H1 (cell line): Measurements from ENCODE around the gene NUDT3. TPM values are rescaled to one million over a fixed set of nuclear protein-coding genes. Genes with fewer than 3 reads are reported as not detected.

ENCODE experiments used
- CTCF ChIA-PET: fragments of 300-600 bp; sonication (Branson Sonifier 250); formaldehyde crosslinking; loops from one replicate; lab custom pipeline; 2021; ENCODE audit not compliant: partially characterized antibody; lab: Charles Lee
- POLR2A ChIA-PET: fragments of 300-600 bp; sonication (Branson Sonifier 250); formaldehyde crosslinking; loops from one replicate; lab custom pipeline; 2021; ENCODE audit warnings: inconsistent platforms; ENCODE audit not compliant: partially characterized antibody; lab: Charles Lee
- DNase-seq, 2 experiments: peaks; one replicate each; pipeline versions ENCODE4 v3.0.0 to v3.0.0-alpha.2; 2010 to 2022; ENCODE audit warnings: low spot score in 2 of 2, low read depth in 1 of 2, mixed read lengths in 1 of 2
- FAIRE-seq: peaks from 2 replicates; lab custom pipeline; 2011; peaks lifted over from hg19 to GRCh38; lab: Jason Lieb, UNC
- H2AFZ ChIP-seq: 2 replicates; pipeline ENCODE4 v1.8.1; 2012; ENCODE audit warnings: low read length, inconsistent platforms
- H2AK5ac ChIP-seq: 2 replicates; pipeline ENCODE4 v1.6.1; 2013; ENCODE audit warnings: low read depth, low read length
- H2BK120ac ChIP-seq: replicated peaks from 2 replicates; pipeline ENCODE3; 2013; ENCODE audit warnings: low read depth, low read length, inconsistent platforms
- H2BK12ac ChIP-seq: 2 replicates; pipeline ENCODE4 v1.6.1; 2013; ENCODE audit warnings: low read depth, low read length
- H2BK15ac ChIP-seq: 2 replicates; pipeline ENCODE4 v1.6.1; 2013; ENCODE audit warnings: low read length
- H2BK20ac ChIP-seq: 2 replicates; pipeline ENCODE4 v1.6.1; 2013; ENCODE audit warnings: low read length
- H2BK5ac ChIP-seq: 2 replicates; pipeline ENCODE4 v1.6.1; 2013; ENCODE audit warnings: low read depth, low read length
- H3K14ac ChIP-seq: 2 replicates; pipeline ENCODE4 v1.6.1; 2013; ENCODE audit warnings: inconsistent platforms; ENCODE audit not compliant: insufficient read length
- H3K18ac ChIP-seq: 2 replicates; pipeline ENCODE4 v1.6.1; 2013; ENCODE audit warnings: low read length; ENCODE audit errors: extremely low read depth
- H3K23ac ChIP-seq: 2 replicates; pipeline ENCODE4 v1.6.1; 2013; ENCODE audit warnings: inconsistent platforms; ENCODE audit not compliant: insufficient read length
- H3K23me2 ChIP-seq: 2 replicates; pipeline ENCODE4 v1.6.1; 2013; ENCODE audit warnings: low read depth, low read length
- H3K27ac ChIP-seq: 2 replicates; pipeline ENCODE4 v1.6.1; 2011; ENCODE audit warnings: low read depth, low read length, inconsistent platforms
- H3K27me3 ChIP-seq, 4 experiments: replicated peaks in 1 of 4; 1 replicate in 1 of 4; 2 replicates in 3 of 4; pipeline versions ENCODE4 v1.6.1 to v1.8.1; 2011 to 2013; ENCODE audit warnings: low read length in 3 of 4, mild to moderate bottlenecking in 3 of 4, inconsistent platforms in 2 of 4, mixed read lengths in 2 of 4, moderate library complexity in 1 of 4; ENCODE audit not compliant: control insufficient read depth in 3 of 4, insufficient read depth in 3 of 4; ENCODE audit errors: extremely low read depth in 1 of 4
- H3K36me3 ChIP-seq, 4 experiments: 2 replicates each; pipeline versions ENCODE4 v1.6.1 to v1.8.1; 2011 to 2013; ENCODE audit warnings: mild to moderate bottlenecking in 4 of 4, low read length in 3 of 4, moderate library complexity in 2 of 4, control low read depth in 1 of 4, inconsistent platforms in 1 of 4; ENCODE audit not compliant: insufficient read depth in 4 of 4, control insufficient read depth in 2 of 4
- H3K4ac ChIP-seq: replicated peaks from 2 replicates; pipeline ENCODE3; 2013; ENCODE audit warnings: low read length, low read depth, mixed read lengths, inconsistent platforms; ENCODE audit not compliant: insufficient read length
- H3K4me1 ChIP-seq, 4 experiments: replicated peaks in 1 of 4; 1 replicate in 1 of 4; 2 replicates in 3 of 4; pipeline versions ENCODE4 v1.6.1 to v1.8.1; 2011 to 2013; ENCODE audit warnings: low read length in 3 of 4, inconsistent platforms in 2 of 4, mixed read lengths in 1 of 4; ENCODE audit not compliant: insufficient read depth in 4 of 4, control insufficient read depth in 3 of 4
- H3K4me2 ChIP-seq, 2 experiments: 2 replicates each; pipeline versions ENCODE4 v1.6.1 to v1.8.1; 2011 to 2013; ENCODE audit warnings: low read depth in 2 of 2, low read length in 2 of 2, control low read depth in 1 of 2, inconsistent platforms in 1 of 2, mild to moderate bottlenecking in 1 of 2; ENCODE audit not compliant: insufficient read depth in 1 of 2
- H3K4me3 ChIP-seq, 4 experiments: fragments of 200-600, 300-600 bp in 1 of 4; sonication (generic), shearing (Covaris generic), sonication (Bioruptor Twin) in 1 of 4; 2 replicates each; pipeline versions ENCODE4 v1.5.1 to v1.8.1; 2011 to 2016; ENCODE audit warnings: low read length in 4 of 4, low read depth in 3 of 4, control low read depth in 2 of 4, inconsistent platforms in 2 of 4, mild to moderate bottlenecking in 2 of 4, mixed read lengths in 1 of 4, moderate library complexity in 1 of 4; ENCODE audit not compliant: insufficient read depth in 2 of 4; ENCODE audit errors: extremely low read depth in 1 of 4
- H3K56ac ChIP-seq: replicated peaks from 2 replicates; pipeline ENCODE3; 2013; ENCODE audit warnings: low read depth, mild to moderate bottlenecking, mixed read lengths, low read length, inconsistent platforms; ENCODE audit not compliant: insufficient read length
- H3K79me1 ChIP-seq: 2 replicates; pipeline ENCODE4 v1.6.1; 2013; ENCODE audit warnings: low read depth, low read length, control low read depth
- H3K79me2 ChIP-seq, 2 experiments: 2 replicates each; pipeline versions ENCODE4 v1.6.1 to v1.8.1; 2012 to 2013; ENCODE audit warnings: low read length in 2 of 2, mild to moderate bottlenecking in 2 of 2, inconsistent platforms in 1 of 2; ENCODE audit not compliant: insufficient read depth in 2 of 2, control insufficient read depth in 1 of 2
- H3K9ac ChIP-seq, 4 experiments: replicated peaks in 1 of 4; 1 replicate in 1 of 4; 2 replicates in 3 of 4; pipeline versions ENCODE4 v1.6.1 to v1.8.1; 2011 to 2013; ENCODE audit warnings: low read depth in 3 of 4, low read length in 3 of 4, control low read depth in 2 of 4, mild to moderate bottlenecking in 2 of 4, moderate library complexity in 2 of 4, inconsistent platforms in 1 of 4; ENCODE audit errors: extremely low read depth in 1 of 4
- H3K9me3 ChIP-seq, 2 experiments: 2 replicates each; pipeline versions ENCODE4 v1.6.1 to v1.8.1; 2012 to 2013; ENCODE audit warnings: mild to moderate bottlenecking in 2 of 2, moderate library complexity in 2 of 2, control low read depth in 1 of 2, inconsistent platforms in 1 of 2, low read depth in 1 of 2, low read length in 1 of 2, mixed read lengths in 1 of 2; ENCODE audit not compliant: insufficient read depth in 2 of 2
- H4K20me1 ChIP-seq, 2 experiments: replicated peaks in 1 of 2; 2 replicates each; pipeline versions ENCODE3 to v1.8.1; 2011 to 2013; ENCODE audit warnings: inconsistent platforms in 2 of 2, low read length in 2 of 2, mild to moderate bottlenecking in 1 of 2; ENCODE audit not compliant: insufficient read depth in 2 of 2, control insufficient read depth in 1 of 2
- H4K5ac ChIP-seq: 2 replicates; pipeline ENCODE4 v1.6.1; 2013; ENCODE audit warnings: low read length, low read depth, mixed read lengths, inconsistent platforms; ENCODE audit not compliant: insufficient read length
- H4K8ac ChIP-seq: 2 replicates; pipeline ENCODE4 v1.8.0; 2013; ENCODE audit warnings: mild to moderate bottlenecking, moderate library complexity, low read length, inconsistent platforms; ENCODE audit not compliant: insufficient read depth; ENCODE audit errors: extremely low read depth
- H4K91ac ChIP-seq: replicated peaks from 2 replicates; pipeline ENCODE3; 2013; ENCODE audit warnings: low read length, mixed read lengths, inconsistent platforms; ENCODE audit not compliant: insufficient read length
- ATF2 ChIP-seq: IDR thresholded peaks from 2 replicates; pipeline ENCODE4 v1.6.1; 2012; ENCODE audit warnings: low read length, inconsistent platforms
- EGR1 ChIP-seq: IDR thresholded peaks from 2 replicates; pipeline ENCODE4 v1.6.1; 2011; ENCODE audit warnings: low read depth, low read length, borderline replicate concordance
- EZH2 ChIP-seq: fragments of 200-600 bp; sonication (generic); IDR thresholded peaks from 2 replicates; pipeline ENCODE4 v1.7.1; 2012; ENCODE audit warnings: low read depth, mild to moderate bottlenecking, moderate library complexity, low read length, inconsistent platforms; ENCODE audit not compliant: severe bottlenecking
- NRF1 ChIP-seq: IDR thresholded peaks from 2 replicates; pipeline ENCODE4 v1.6.1; 2011; ENCODE audit warnings: mild to moderate bottlenecking, low read depth, low read length, improper control_type of control experiment
- RNF2 ChIP-seq: fragments of 200-900, 300-1000 bp; sonication (generic); IDR thresholded peaks from 2 replicates; pipeline ENCODE4 v1.7.1; 2016; ENCODE audit warnings: borderline replicate concordance, low read depth, mild to moderate bottlenecking, antibody characterized with exemption, low read length; ENCODE audit not compliant: poor library complexity, severe bottlenecking; ENCODE audit errors: missing control alignments
- SP2 ChIP-seq: IDR thresholded peaks from 2 replicates; pipeline ENCODE4 v1.6.1; 2012; ENCODE audit warnings: mild to moderate bottlenecking, low read length, inconsistent platforms
- SP4 ChIP-seq: IDR thresholded peaks from 2 replicates; pipeline ENCODE4 v1.6.1; 2012; ENCODE audit warnings: low read length, inconsistent platforms
- WGBS, 2 experiments: shearing (Covaris generic) in 1 of 2; methylation state at CpG; one replicate each; pipeline versions ENCODE4 v1.1.6 to v1.1.7; 2013 to 2015; ENCODE audit warnings: low lambda C conversion rate in 2 of 2, mixed read lengths in 2 of 2, inconsistent platforms in 1 of 2, low coverage in 1 of 2, missing lambda C conversion rate in 1 of 2; ENCODE audit not compliant: insufficient replicate concordance in 2 of 2, insufficient coverage in 1 of 2, insufficient read length in 1 of 2; ENCODE audit errors: extremely low coverage in 1 of 2, missing lambda C conversion rate in 1 of 2; 5-methylcytosine and 5-hydroxymethylcytosine counted together
- polyA plus RNA-seq, 7 experiments: library from polyadenylated mRNA; depleted of rRNA in 3 of 7; stranded (reverse) in 5 of 7; unstranded in 2 of 7; fragments of >200 nt in 5 of 7; fragments of 200-250 nt in 2 of 7; gene quantifications; 1 replicate in 5 of 7; 2 replicates in 1 of 7; 4 replicates in 1 of 7; pipeline versions ENCODE4 v1.2.1 to v1.2.3, GENCODE V29; 2011 to 2013; ENCODE audit warnings: missing spikeins in 2 of 7, mixed read lengths in 2 of 7
- total RNA-seq: library from RNA; stranded (reverse); fragmentation: NEBNext Ultra II Directional; extraction: Animal tissue kit (Norgen Biotek cat#: 25700); gene quantifications from 2 replicates; pipeline ENCODE4 v1.2.1, GENCODE V29; 2021
- TF ChIP-seq, protein P1 (sequence below): IDR thresholded peaks from 2 replicates; pipeline ENCODE4 v1.6.1; 2011; ENCODE audit warnings: low read depth, mild to moderate bottlenecking, low read length; ENCODE audit not compliant: insufficient read depth
- TF ChIP-seq, protein P2 (sequence below), 3 experiments: IDR thresholded peaks; 1 replicate in 2 of 3; 2 replicates in 1 of 3; pipeline versions ENCODE4 v1.5.1 to v1.6.1; 2011; ENCODE audit warnings: low read length in 3 of 3, mild to moderate bottlenecking in 3 of 3, inconsistent platforms in 2 of 3, low read depth in 1 of 3, moderate library complexity in 1 of 3; ENCODE audit not compliant: insufficient read depth in 1 of 3; ENCODE audit errors: control extremely low read depth in 1 of 3

The NUDT3 gene
- total and polyA plus RNA-seq, 2 of the 8 experiments (the other 6 are each of a cell fraction or from before 2014, with no cell fraction given) = 14.1 to 36.9 TPM

DNA sequence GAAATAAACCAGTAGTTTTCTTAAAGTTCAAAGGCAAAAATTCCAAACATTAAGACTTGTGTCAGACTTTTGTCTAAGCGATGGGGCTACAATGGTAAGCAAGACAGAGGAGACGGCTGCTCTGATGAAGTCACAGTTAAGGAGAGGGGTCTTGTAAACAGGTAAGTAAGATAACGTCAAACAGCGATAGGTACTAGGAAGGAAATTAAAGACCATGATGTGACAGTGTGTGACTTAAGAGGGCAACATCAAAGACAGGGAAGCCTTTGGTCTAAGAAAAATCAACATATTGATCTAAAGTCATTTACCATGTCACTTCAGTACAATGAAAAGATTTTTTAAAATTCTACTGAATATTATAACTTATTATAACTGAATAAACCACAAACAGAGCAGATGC lies 23.1 kb downstream of the NUDT3 start:
- Histone ChIP-seq H2BK120ac (no peak overlapping the region), H4K20me1 (peaks cover 0 to 5% of the 10 kb centered on the region in 2 experiments), H3K4ac (no peak overlapping the region), H2BK20ac (no peak overlapping the region), H3K23ac (no peak overlapping the region), H3K27ac (no peak overlapping the region), H3K79me1 (no peaks in the 10 kb centered on the region), H3K36me3 (no peaks in the 10 kb centered on the region; a peak in 2 of 8 replicates), H3K14ac (no peak overlapping the region), H3K79me2 (peaks cover 0 to 55% of the 10 kb centered on the region in 2 experiments; a peak in 2 of 4 replicates), H4K8ac (no peak overlapping the region), H4K91ac (no peak overlapping the region), H2BK12ac (no peak overlapping the region), H3K9ac (no peak overlapping the region), H3K9me3 (no peaks in the 10 kb centered on the region), H2AK5ac (no peak overlapping the region), H2BK5ac (no peak overlapping the region), H2BK15ac (no peak overlapping the region), H3K23me2 (no peaks in the 10 kb centered on the region), H3K4me3 (no peak overlapping the region), H3K27me3 (no peaks in the 10 kb centered on the region), H3K4me2 (no peak overlapping the region), H3K4me1 (no peaks in the 10 kb centered on the region), H2AFZ (no peak overlapping the region), H3K18ac (no peak overlapping the region), H4K5ac (no peak overlapping the region), H3K56ac (no peak overlapping the region)
- ChIA-PET POLR2A (interaction anchor here (1.4 kb wide), 1 partner anchor 11 kb away, joined by 3 read pairs; no protein-coding TSS in a partner anchor), CTCF (no interaction called here)
- DNase-seq (no peak), FAIRE-seq (no peak)
- 87% methylated on average over 4 of the region's 4 CpGs; no CpG with 5 or more reads in 1 of the 2 experiments for WGBS, 2 experiments
- TF ChIP-seq EZH2 (no peak), SP2 (no peak), RNF2 (no peak), NRF1 (no peak), ATF2 (no peak), SP4 (no peak), EGR1 (no peak)
- TF ChIP-seq, protein P1, sequence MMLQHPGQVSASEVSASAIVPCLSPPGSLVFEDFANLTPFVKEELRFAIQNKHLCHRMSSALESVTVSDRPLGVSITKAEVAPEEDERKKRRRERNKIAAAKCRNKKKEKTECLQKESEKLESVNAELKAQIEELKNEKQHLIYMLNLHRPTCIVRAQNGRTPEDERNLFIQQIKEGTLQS = no peak
- TF ChIP-seq, protein P2, sequence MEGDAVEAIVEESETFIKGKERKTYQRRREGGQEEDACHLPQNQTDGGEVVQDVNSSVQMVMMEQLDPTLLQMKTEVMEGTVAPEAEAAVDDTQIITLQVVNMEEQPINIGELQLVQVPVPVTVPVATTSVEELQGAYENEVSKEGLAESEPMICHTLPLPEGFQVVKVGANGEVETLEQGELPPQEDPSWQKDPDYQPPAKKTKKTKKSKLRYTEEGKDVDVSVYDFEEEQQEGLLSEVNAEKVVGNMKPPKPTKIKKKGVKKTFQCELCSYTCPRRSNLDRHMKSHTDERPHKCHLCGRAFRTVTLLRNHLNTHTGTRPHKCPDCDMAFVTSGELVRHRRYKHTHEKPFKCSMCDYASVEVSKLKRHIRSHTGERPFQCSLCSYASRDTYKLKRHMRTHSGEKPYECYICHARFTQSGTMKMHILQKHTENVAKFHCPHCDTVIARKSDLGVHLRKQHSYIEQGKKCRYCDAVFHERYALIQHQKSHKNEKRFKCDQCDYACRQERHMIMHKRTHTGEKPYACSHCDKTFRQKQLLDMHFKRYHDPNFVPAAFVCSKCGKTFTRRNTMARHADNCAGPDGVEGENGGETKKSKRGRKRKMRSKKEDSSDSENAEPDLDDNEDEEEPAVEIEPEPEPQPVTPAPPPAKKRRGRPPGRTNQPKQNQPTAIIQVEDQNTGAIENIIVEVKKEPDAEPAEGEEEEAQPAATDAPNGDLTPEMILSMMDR (IDR thresholded peaks at IDR 0.05; ENCODE audit: control extremely low read depth in 1 of 3, insufficient read depth in 1 of 3, low read depth in 1 of 3, low read length in 3 of 3) = no peak
